ENCODE results near the gene NLE1. TPM values are rescaled to one million over a fixed set of nuclear protein-coding genes. Genes with fewer than 3 reads are reported as not detected.

The NLE1 gene
- total RNA-seq, 2 donors from 2014 or later = 8.1 to 10.7 TPM

- peaks cover 12 to 13% of the 10 kb centered on the region in 2 donors for H3K4me1 ChIP-seq (ENCODE audit: control insufficient read depth in 1 of 2, low read depth in 2 of 2)
- DNase-seq (ENCODE audit: low spot score) (no peak), ATAC-seq (ENCODE audit: insufficient number of reproducible peaks, low FRiP score, low read depth) (no peak)
- H3K36me3 ChIP-seq = no peaks in the 10 kb centered on the region
- H3K27me3 ChIP-seq (replicated peaks; ENCODE audit: insufficient read depth) = no peaks in the 10 kb centered on the region
- H3K4me3 ChIP-seq = no peak overlapping the region
- no peak overlapping the region for H3K27ac ChIP-seq
- H3K9me3 ChIP-seq = no peaks in the 10 kb centered on the region
- no peak for TF ChIP-seq CTCF (IDR thresholded peaks at IDR 0.05)
Observed at GRCh38 chr17:35086931-35087573, 55.1 kb downstream of the NLE1 start.

- no peaks in the 10 kb centered on the region for H3K36me3 ChIP-seq
- H3K9me3 ChIP-seq = no peaks in the 10 kb centered on the region
- ATAC-seq (ENCODE audit: insufficient number of reproducible peaks, low FRiP score, low read depth) (no peak), DNase-seq (ENCODE audit: low spot score) (no peak)
- no peaks in the 10 kb centered on the region for H3K27me3 ChIP-seq (replicated peaks; ENCODE audit: insufficient read depth)
- TF ChIP-seq CTCF (IDR thresholded peaks at IDR 0.05) = no peak
- H3K4me1 ChIP-seq (ENCODE audit: control insufficient read depth in 1 of 2, low read depth in 2 of 2) = peaks cover 12 to 13% of the 10 kb centered on the region in 2 donors
- H3K4me3 ChIP-seq = no peak overlapping the region
- H3K27ac ChIP-seq = no peak overlapping the region
Observed at GRCh38 chr17:35086164-35086563, 55.9 kb downstream of the NLE1 start.

- Histone ChIP-seq H3K4me1 (ENCODE audit: control insufficient read depth in 1 of 2, low read depth in 2 of 2) (peaks cover 12 to 13% of the 10 kb centered on the region in 2 donors), H3K4me3 (no peak overlapping the region), H3K9me3 (no peaks in the 10 kb centered on the region), H3K27me3 (replicated peaks; ENCODE audit: insufficient read depth) (no peaks in the 10 kb centered on the region), H3K27ac (no peak overlapping the region), H3K36me3 (no peaks in the 10 kb centered on the region)
- ATAC-seq (ENCODE audit: insufficient number of reproducible peaks, low FRiP score, low read depth) (no peak), DNase-seq (ENCODE audit: low spot score) (no peak)
- no peak for TF ChIP-seq CTCF (IDR thresholded peaks at IDR 0.05)
Observed at GRCh38 chr17:35084987-35085386, 57.1 kb downstream of the NLE1 start.

- Histone ChIP-seq H3K9me3 (no peaks in the 10 kb centered on the region), H3K4me3 (no peak overlapping the region), H3K27me3 (replicated peaks; ENCODE audit: insufficient read depth) (no peaks in the 10 kb centered on the region), H3K4me1 (ENCODE audit: control insufficient read depth in 1 of 2, low read depth in 2 of 2) (peaks cover 12 to 13% of the 10 kb centered on the region in 2 donors), H3K36me3 (no peaks in the 10 kb centered on the region), H3K27ac (no peak overlapping the region)
- ATAC-seq (ENCODE audit: insufficient number of reproducible peaks, low FRiP score, low read depth) (no peak), DNase-seq (ENCODE audit: low spot score) (no peak)
- TF ChIP-seq CTCF (IDR thresholded peaks at IDR 0.05) = no peak
Observed at GRCh38 chr17:35083071-35083470, 59.0 kb downstream of the NLE1 start.

GRCh38 chr17:35082073-35082657 lies 59.9 kb downstream of the NLE1 start:
- ATAC-seq (ENCODE audit: insufficient number of reproducible peaks, low FRiP score, low read depth) (no peak), DNase-seq (ENCODE audit: low spot score) (no peak)
- no peaks in the 10 kb centered on the region for H3K27me3 ChIP-seq (replicated peaks; ENCODE audit: insufficient read depth)
- H3K36me3 ChIP-seq = no peaks in the 10 kb centered on the region
- H3K27ac ChIP-seq = no peak overlapping the region
- peaks cover 4 to 7% of the 10 kb centered on the region in 2 donors for H3K4me1 ChIP-seq (ENCODE audit: control insufficient read depth in 1 of 2, low read depth in 2 of 2)
- no peak for TF ChIP-seq CTCF (IDR thresholded peaks at IDR 0.05)
- no peaks in the 10 kb centered on the region for H3K9me3 ChIP-seq
- H3K4me3 ChIP-seq = no peak overlapping the region

Data from thoracic aorta (tissue), 2 donors.